ENCODE measurements around the gene PWWP2A.
"Not testable (repeated sequence)": the region's sequence is repeated elsewhere in the genome, so short reads cannot be mapped to it uniquely, and the experiment has no call there.

PWWP2A gene

GRCh38 chr5:160119142-160119904 is at the start of gene PWWP2A:
TSS of gene PWWP2A (minus strand) at chr5:160119450. CDS start at chr5:160119388, 62 bp downstream.
- peak; percentile 98 for DNase-seq

- no peak for DNase-seq
Observed at GRCh38 chr5:160167624-160168165, 48.4 kb upstream of the PWWP2A start.

GRCh38 chr5:160166973-160167623 is 47.8 kb upstream of the PWWP2A start:
- DNase-seq, result no peak

GRCh38 chr5:160166069-160166972 is 47.1 kb upstream of the PWWP2A start:
- DNase-seq, result no peak

GRCh38 chr5:160165137-160166068 is 46.2 kb upstream of the PWWP2A start:
- no peak for DNase-seq

GRCh38 chr5:160162910-160163309 is 43.7 kb upstream of the PWWP2A start:
- no peak for DNase-seq

- DNase-seq, result no peak
Observed at GRCh38 chr5:160161626-160162025, 42.4 kb upstream of the PWWP2A start.

GRCh38 chr5:160160875-160161274 is 41.6 kb upstream of the PWWP2A start:
- DNase-seq, result not testable (repeated sequence)

- no peak for DNase-seq
Observed at GRCh38 chr5:160159991-160160792, 40.9 kb upstream of the PWWP2A start.

GRCh38 chr5:160158087-160158486 is 38.8 kb upstream of the PWWP2A start:
- DNase-seq, result no peak

GRCh38 chr5:160155017-160155750 is 35.9 kb upstream of the PWWP2A start:
- DNase-seq, result no peak

- no peak for DNase-seq
Observed at GRCh38 chr5:160152901-160153300, 33.7 kb upstream of the PWWP2A start.

GRCh38 chr5:160152287-160152686 is 33.0 kb upstream of the PWWP2A start:
- no peak for DNase-seq

GRCh38 chr5:160151017-160151416 is 31.8 kb upstream of the PWWP2A start:
- no peak for DNase-seq

GRCh38 chr5:160150381-160150780 is 31.1 kb upstream of the PWWP2A start:
- DNase-seq, result no peak

- DNase-seq, result not testable (repeated sequence)
Observed at GRCh38 chr5:160144436-160144835, 25.2 kb upstream of the PWWP2A start.

GRCh38 chr5:160134332-160134731 is 15.1 kb upstream of the PWWP2A start:
- DNase-seq, result no peak

- no peak for DNase-seq
Observed at GRCh38 chr5:160133918-160134304, 14.7 kb upstream of the PWWP2A start.

- no peak for DNase-seq
Observed at GRCh38 chr5:160133071-160133917, 14.0 kb upstream of the PWWP2A start.

All from NCI-H1048 (cell line).